ENCODE measurements around the gene ALG5. TPM values are rescaled to one million over a fixed set of nuclear protein-coding genes. Genes with fewer than 3 reads are reported as not detected.

ALG5 gene
- total RNA-seq, 1 donor from 2014 or later = 29.2 TPM

GRCh38 chr13:37039896-37040295 is 40.8 kb upstream of the ALG5 start:
- Mint-ChIP-seq H3K27me3 (no peaks in the 10 kb centered on the region), H3K36me3 (ENCODE audit: insufficient read depth) (peaks cover 34% of the 10 kb centered on the region), H3K4me3 (ENCODE audit: low read depth) (no peak overlapping the region), H3K9me3 (ENCODE audit: low read depth) (no peaks in the 10 kb centered on the region), H3K27ac (no peak overlapping the region), H3K4me1 (ENCODE audit: low read depth) (no peaks in the 10 kb centered on the region)
- TF ChIP-seq CTCF (IDR thresholded peaks at IDR 0.05; ENCODE audit: unreplicated experiment) = no peak
- no peak for DNase-seq (ENCODE audit: low spot score, unreplicated experiment)

GRCh38 chr13:37037241-37037640 is 38.1 kb upstream of the ALG5 start:
- no peaks in the 10 kb centered on the region for H3K4me1 Mint-ChIP-seq (ENCODE audit: low read depth)
- H3K36me3 Mint-ChIP-seq (ENCODE audit: insufficient read depth) = peaks cover 31% of the 10 kb centered on the region
- no peak for DNase-seq (ENCODE audit: low spot score, unreplicated experiment)
- H3K9me3 Mint-ChIP-seq (ENCODE audit: low read depth) = no peaks in the 10 kb centered on the region
- H3K27me3 Mint-ChIP-seq = no peaks in the 10 kb centered on the region
- no peak overlapping the region for H3K4me3 Mint-ChIP-seq (ENCODE audit: low read depth)
- no peak overlapping the region for H3K27ac Mint-ChIP-seq
- no peak for TF ChIP-seq CTCF (IDR thresholded peaks at IDR 0.05; ENCODE audit: unreplicated experiment)

GRCh38 chr13:37029617-37030016 is 30.5 kb upstream of the ALG5 start:
- DNase-seq (ENCODE audit: low spot score, unreplicated experiment) = no peak
- peaks cover 14% of the 10 kb centered on the region for H3K36me3 Mint-ChIP-seq (ENCODE audit: insufficient read depth)
- H3K27me3 Mint-ChIP-seq = no peaks in the 10 kb centered on the region
- H3K4me3 Mint-ChIP-seq (ENCODE audit: low read depth) = no peak overlapping the region
- H3K27ac Mint-ChIP-seq = no peak overlapping the region
- H3K4me1 Mint-ChIP-seq (ENCODE audit: low read depth) = no peaks in the 10 kb centered on the region
- no peak for TF ChIP-seq CTCF (IDR thresholded peaks at IDR 0.05; ENCODE audit: unreplicated experiment)
- no peaks in the 10 kb centered on the region for H3K9me3 Mint-ChIP-seq (ENCODE audit: low read depth)

GRCh38 chr13:37027639-37028038 is 28.5 kb upstream of the ALG5 start:
- H3K27ac Mint-ChIP-seq = no peak overlapping the region
- no peaks in the 10 kb centered on the region for H3K4me1 Mint-ChIP-seq (ENCODE audit: low read depth)
- no peaks in the 10 kb centered on the region for H3K27me3 Mint-ChIP-seq
- H3K4me3 Mint-ChIP-seq (ENCODE audit: low read depth) = no peak overlapping the region
- TF ChIP-seq CTCF (IDR thresholded peaks at IDR 0.05; ENCODE audit: unreplicated experiment) = no peak
- no peak for DNase-seq (ENCODE audit: low spot score, unreplicated experiment)
- H3K9me3 Mint-ChIP-seq (ENCODE audit: low read depth) = no peaks in the 10 kb centered on the region
- peaks cover 12% of the 10 kb centered on the region for H3K36me3 Mint-ChIP-seq (ENCODE audit: insufficient read depth)

- no peaks in the 10 kb centered on the region for H3K4me1 Mint-ChIP-seq (ENCODE audit: low read depth)
- no peaks in the 10 kb centered on the region for H3K27me3 Mint-ChIP-seq
- H3K36me3 Mint-ChIP-seq (ENCODE audit: insufficient read depth) = peaks cover 11% of the 10 kb centered on the region
- no peaks in the 10 kb centered on the region for H3K9me3 Mint-ChIP-seq (ENCODE audit: low read depth)
- no peak for DNase-seq (ENCODE audit: low spot score, unreplicated experiment)
- H3K27ac Mint-ChIP-seq = no peak overlapping the region
- TF ChIP-seq CTCF (IDR thresholded peaks at IDR 0.05; ENCODE audit: unreplicated experiment) = no peak
- no peak overlapping the region for H3K4me3 Mint-ChIP-seq (ENCODE audit: low read depth)
These were observed 27.6 kb upstream of the ALG5 start for GRCh38 chr13:37026771-37027170.

All from progenitor cell of endocrine pancreas (in vitro differentiated cells).